ENCODE results near the gene TENT5C.

The TENT5C gene

DNA sequence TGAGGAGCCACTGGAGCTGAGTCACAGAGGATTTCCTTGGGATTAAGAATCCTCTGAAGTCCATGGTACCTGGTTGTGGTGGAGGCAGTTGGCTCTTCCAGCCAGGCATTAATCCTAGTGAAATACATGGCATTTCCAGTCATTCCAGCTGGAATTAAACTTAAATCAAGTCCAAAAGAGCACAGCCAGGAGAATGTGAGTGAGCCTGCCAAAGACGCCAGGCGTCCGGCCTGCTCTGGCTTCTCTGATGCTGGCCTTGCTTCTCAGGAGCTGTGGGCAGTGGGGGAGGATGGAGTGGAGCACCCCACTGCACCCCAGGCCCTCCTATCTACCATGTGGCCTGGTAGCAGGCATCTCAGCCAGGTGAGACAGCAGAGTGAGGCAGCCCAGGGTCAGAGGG is 23.4 kb upstream of the TENT5C start:
- Histone ChIP-seq H3K4me3 (replicated peaks; ENCODE audit: insufficient read depth, low read length) (no peak overlapping the region), H3K27me3 (ENCODE audit: insufficient read depth, poor library complexity, severe bottlenecking) (no peaks in the 10 kb centered on the region), H3K27ac (replicated peaks) (no peak overlapping the region)
- TF ChIP-seq SPI1 (IDR thresholded peaks at IDR 0.05; ENCODE audit: borderline replicate concordance, low read depth) (no peak), GABPA (IDR thresholded peaks at IDR 0.05; ENCODE audit: low read depth) (no peak), POLR2AphosphoS5 (IDR thresholded peaks at IDR 0.05; ENCODE audit: low read depth) (no peak), REST (IDR thresholded peaks at IDR 0.05; ENCODE audit: insufficient replicate concordance, low read depth) (no peak)
- TF ChIP-seq, protein P1, sequence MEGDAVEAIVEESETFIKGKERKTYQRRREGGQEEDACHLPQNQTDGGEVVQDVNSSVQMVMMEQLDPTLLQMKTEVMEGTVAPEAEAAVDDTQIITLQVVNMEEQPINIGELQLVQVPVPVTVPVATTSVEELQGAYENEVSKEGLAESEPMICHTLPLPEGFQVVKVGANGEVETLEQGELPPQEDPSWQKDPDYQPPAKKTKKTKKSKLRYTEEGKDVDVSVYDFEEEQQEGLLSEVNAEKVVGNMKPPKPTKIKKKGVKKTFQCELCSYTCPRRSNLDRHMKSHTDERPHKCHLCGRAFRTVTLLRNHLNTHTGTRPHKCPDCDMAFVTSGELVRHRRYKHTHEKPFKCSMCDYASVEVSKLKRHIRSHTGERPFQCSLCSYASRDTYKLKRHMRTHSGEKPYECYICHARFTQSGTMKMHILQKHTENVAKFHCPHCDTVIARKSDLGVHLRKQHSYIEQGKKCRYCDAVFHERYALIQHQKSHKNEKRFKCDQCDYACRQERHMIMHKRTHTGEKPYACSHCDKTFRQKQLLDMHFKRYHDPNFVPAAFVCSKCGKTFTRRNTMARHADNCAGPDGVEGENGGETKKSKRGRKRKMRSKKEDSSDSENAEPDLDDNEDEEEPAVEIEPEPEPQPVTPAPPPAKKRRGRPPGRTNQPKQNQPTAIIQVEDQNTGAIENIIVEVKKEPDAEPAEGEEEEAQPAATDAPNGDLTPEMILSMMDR (IDR thresholded peaks at IDR 0.05; ENCODE audit: insufficient read depth, low read length) = no peak
- DNase-seq (ENCODE audit: low read depth in 1 of 2, low spot score in 1 of 2) = no peak

- no peak overlapping the region for H3K4me3 ChIP-seq (replicated peaks; ENCODE audit: insufficient read depth, low read length)
- DNase-seq (ENCODE audit: low read depth in 1 of 2, low spot score in 1 of 2) = no peak
- no peak overlapping the region for H3K27ac ChIP-seq (replicated peaks)
- no peak for TF ChIP-seq REST (IDR thresholded peaks at IDR 0.05; ENCODE audit: insufficient replicate concordance, low read depth)
- TF ChIP-seq GABPA (IDR thresholded peaks at IDR 0.05; ENCODE audit: low read depth) = no peak
- TF ChIP-seq POLR2AphosphoS5 (IDR thresholded peaks at IDR 0.05; ENCODE audit: low read depth) = no peak
- no peak for TF ChIP-seq SPI1 (IDR thresholded peaks at IDR 0.05; ENCODE audit: borderline replicate concordance, low read depth)
- TF ChIP-seq, protein P1 (IDR thresholded peaks at IDR 0.05; ENCODE audit: insufficient read depth, low read length) = no peak
- H3K27me3 ChIP-seq (ENCODE audit: insufficient read depth, poor library complexity, severe bottlenecking) = no peaks in the 10 kb centered on the region
Measured at GRCh38 chr1:117583247-117583646, 22.6 kb upstream of the TENT5C start.

GRCh38 chr1:117584181-117584580 is 21.7 kb upstream of the TENT5C start:
- no peak overlapping the region for H3K27ac ChIP-seq (replicated peaks)
- no peaks in the 10 kb centered on the region for H3K27me3 ChIP-seq (ENCODE audit: insufficient read depth, poor library complexity, severe bottlenecking)
- no peak overlapping the region for H3K4me3 ChIP-seq (replicated peaks; ENCODE audit: insufficient read depth, low read length)
- TF ChIP-seq REST (IDR thresholded peaks at IDR 0.05; ENCODE audit: insufficient replicate concordance, low read depth) (no peak), POLR2AphosphoS5 (IDR thresholded peaks at IDR 0.05; ENCODE audit: low read depth) (no peak), SPI1 (IDR thresholded peaks at IDR 0.05; ENCODE audit: borderline replicate concordance, low read depth) (no peak), GABPA (IDR thresholded peaks at IDR 0.05; ENCODE audit: low read depth) (no peak)
- TF ChIP-seq, protein P1 (IDR thresholded peaks at IDR 0.05; ENCODE audit: insufficient read depth, low read length) = no peak
- DNase-seq (ENCODE audit: low read depth in 1 of 2, low spot score in 1 of 2) = no peak
